Activated B cell treated with CpG ODN at 0.5 μM for 24 hours (primary cell): ENCODE measurements around the gene HDAC10. TPM values are rescaled to one million over a fixed set of nuclear protein-coding genes. Genes with fewer than 3 reads are reported as not detected.

Source experiments
- ATAC-seq: fragments of 200-7000 bp; cut with Tn5 transposase; one replicate; pipeline ENCODE4 v1.10.0; 2021; ENCODE audit warnings: low read depth, mild to moderate bottlenecking, moderate library complexity
- CTCF ChIA-PET: fragments of 350-600 bp; sonication (Branson Sonifier 250); formaldehyde crosslinking; loops from one replicate; lab custom pipeline; 2021; ENCODE audit warnings: antibody characterized with exemption; lab: Charles Lee
- POLR2A ChIA-PET: fragments of 350-600 bp; sonication (Branson Sonifier 250); formaldehyde crosslinking; loops from one replicate; lab custom pipeline; 2021; ENCODE audit warnings: antibody characterized with exemption; lab: Charles Lee
- DNase-seq: peaks from one replicate; pipeline ENCODE4 v3.0.0; 2022
- H3K27ac Mint-ChIP-seq: one replicate; pipeline ENCODE4 v1.8.0; 2020; ENCODE audit warnings: mixed read lengths
- H3K27me3 Mint-ChIP-seq: one replicate; pipeline ENCODE4 v1.8.0; 2021; ENCODE audit warnings: mixed read lengths
- H3K36me3 Mint-ChIP-seq: one replicate; pipeline ENCODE4 v1.8.0; 2021; ENCODE audit warnings: low read depth, mixed read lengths
- H3K4me1 Mint-ChIP-seq: one replicate; pipeline ENCODE4 v1.8.0; 2021; ENCODE audit warnings: mixed read lengths
- H3K4me3 Mint-ChIP-seq: one replicate; pipeline ENCODE4 v1.8.0; 2020; ENCODE audit warnings: mild to moderate bottlenecking, mixed read lengths
- H3K9me3 Mint-ChIP-seq: one replicate; pipeline ENCODE4 v1.8.0; 2020; ENCODE audit warnings: mixed read lengths
- CTCF ChIP-seq: fragments of 200-600 bp; IDR thresholded peaks from one replicate; pipeline ENCODE4 v1.8.0; 2022; ENCODE audit warnings: antibody characterized with exemption, mild to moderate bottlenecking
- intact Hi-C: fragments of 100-400 bp; cut with micrococcal nuclease; formaldehyde crosslinking; loops from one replicate; pipeline ENCODE4 v1.15.1; 2024
- total RNA-seq: library from RNA; stranded (reverse); gene quantifications from 2 replicates; pipeline ENCODE4 v1.2.3, GENCODE V29; 2022

Gene HDAC10
- total RNA-seq, 1 donor from 2014 or later = 68.2 TPM

GRCh38 chr22:50210378-50211139 lies 40.5 kb downstream of the HDAC10 start:
- ChIA-PET CTCF (interaction anchor here (2.4 kb wide), 1 partner anchor 61 kb away, joined by 15 read pairs; no protein-coding TSS in a partner anchor), POLR2A (interaction anchor here (0.8 to 1.9 kb wide), 2 partner anchors 20 to 62 kb away, joined by 4 to 10 read pairs; no protein-coding TSS in a partner anchor)
- DNase-seq = no peak
- Mint-ChIP-seq H3K4me1 (peaks cover 24% of the 10 kb centered on the region), H3K9me3 (no peaks in the 10 kb centered on the region), H3K36me3 (peaks cover 65% of the 10 kb centered on the region), H3K27me3 (no peaks in the 10 kb centered on the region), H3K4me3 (no peak overlapping the region), H3K27ac (no peak overlapping the region)
- TF ChIP-seq CTCF = no peak
- ATAC-seq = no peak
- intact Hi-C loops = loop anchor here (1.0 kb wide), 1 partner anchor 281 kb away; no protein-coding TSS in a partner anchor

DNA sequence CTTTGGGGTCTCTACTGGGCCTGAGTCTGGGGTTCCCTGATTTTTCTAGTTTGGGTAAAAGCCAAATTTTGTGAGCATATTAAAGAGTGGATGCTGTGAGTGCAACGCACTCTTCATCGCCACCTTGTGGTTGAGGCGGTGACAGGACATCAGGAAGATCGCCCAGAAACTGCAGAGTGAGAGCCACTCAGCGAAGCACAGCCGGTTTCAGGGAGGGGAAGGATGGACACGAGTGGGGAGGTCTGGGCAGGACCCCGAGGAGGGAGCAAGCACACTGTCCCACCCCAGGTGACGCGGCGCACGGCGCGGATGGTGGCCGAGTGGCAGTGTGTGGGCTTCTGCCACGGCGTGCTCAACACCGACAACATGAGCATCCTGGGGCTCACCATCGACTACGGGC lies 41.2 kb downstream of the HDAC10 start:
- H3K4me3 Mint-ChIP-seq = no peak overlapping the region
- ChIA-PET CTCF (no interaction called here), POLR2A (interaction anchor here (5.0 kb wide), 1 partner anchor 19 kb away, joined by 55 read pairs; no protein-coding TSS in a partner anchor)
- ATAC-seq (peak; percentile 54), DNase-seq (peak; percentile 60)
- H3K9me3 Mint-ChIP-seq = no peaks in the 10 kb centered on the region
- peaks cover 64% of the 10 kb centered on the region for H3K36me3 Mint-ChIP-seq
- intact Hi-C loops = loop anchor here (1.0 to 10.0 kb wide), 7 partner anchors 20 to 443 kb away; partner anchors contain the start of genes IL17REL and ZBED4
- TF ChIP-seq CTCF = no peak
- H3K27me3 Mint-ChIP-seq = no peaks in the 10 kb centered on the region
- peaks cover 27% of the 10 kb centered on the region for H3K4me1 Mint-ChIP-seq
- peak overlapping the region; percentile 35 for H3K27ac Mint-ChIP-seq

GRCh38 chr22:50208939-50209892 lies 41.8 kb downstream of the HDAC10 start:
- H3K36me3 Mint-ChIP-seq = peaks cover 66% of the 10 kb centered on the region
- peaks cover 29% of the 10 kb centered on the region for H3K4me1 Mint-ChIP-seq
- ATAC-seq (no peak), DNase-seq (no peak)
- POLR2A ChIA-PET = interaction anchor here (1.6 to 5.0 kb wide), 4 partner anchors 14 to 60 kb away, joined by 5 to 55 read pairs (median 16); no protein-coding TSS in a partner anchor
- no peaks in the 10 kb centered on the region for H3K9me3 Mint-ChIP-seq
- TF ChIP-seq CTCF = no peak
- CTCF ChIA-PET = interaction anchor here (1.1 to 4.0 kb wide), 4 partner anchors 18 to 278 kb away, joined by 4 to 39 read pairs (median 10); no protein-coding TSS in a partner anchor
- H3K27me3 Mint-ChIP-seq = no peaks in the 10 kb centered on the region
- no peak overlapping the region for H3K4me3 Mint-ChIP-seq
- intact Hi-C loops = loop anchor here (1.0 to 10.0 kb wide), 6 partner anchors 19 to 442 kb away; partner anchors contain the start of genes IL17REL and ZBED4
- H3K27ac Mint-ChIP-seq = peak overlapping the region; percentile 35

- POLR2A ChIA-PET = interaction anchor here (0.6 to 5.0 kb wide), 7 partner anchors 13 to 246 kb away, joined by 3 to 55 read pairs (median 5); no protein-coding TSS in a partner anchor
- H3K4me3 Mint-ChIP-seq = no peak overlapping the region
- H3K27me3 Mint-ChIP-seq = no peaks in the 10 kb centered on the region
- H3K4me1 Mint-ChIP-seq = peaks cover 29% of the 10 kb centered on the region
- CTCF ChIA-PET = interaction anchor here (1.1 to 4.0 kb wide), 4 partner anchors 18 to 278 kb away, joined by 4 to 39 read pairs (median 10); no protein-coding TSS in a partner anchor
- intact Hi-C loops = loop anchor here (5.0 to 10.0 kb wide), 3 partner anchors 176 to 354 kb away; partner anchors contain the start of genes IL17REL and ZBED4
- peaks cover 68% of the 10 kb centered on the region for H3K36me3 Mint-ChIP-seq
- H3K27ac Mint-ChIP-seq = no peak overlapping the region
- no peaks in the 10 kb centered on the region for H3K9me3 Mint-ChIP-seq
- TF ChIP-seq CTCF = no peak
- DNase-seq = no peak
- ATAC-seq = no peak
Measured at GRCh38 chr22:50208430-50208938, 42.6 kb downstream of the HDAC10 start.
